Erythroblast (primary cell): Measurements from ENCODE around the gene HDAC7.

ENCODE experiments used
- DNase-seq, 2 experiments: peaks; one replicate each; lab custom pipeline; 2025; lab: John Stamatoyannopoulos, UW
- GATA1 ChIP-seq: IDR thresholded peaks from 2 replicates; pipeline ENCODE4 v1.6.1; 2011; ENCODE audit warnings: low read depth, mild to moderate bottlenecking, control low read depth, low read length, moderate library complexity
- POLR2A ChIP-seq: IDR thresholded peaks from 2 replicates; pipeline ENCODE4 v1.6.1; 2011; ENCODE audit warnings: mild to moderate bottlenecking, low read length

The HDAC7 gene

DNA sequence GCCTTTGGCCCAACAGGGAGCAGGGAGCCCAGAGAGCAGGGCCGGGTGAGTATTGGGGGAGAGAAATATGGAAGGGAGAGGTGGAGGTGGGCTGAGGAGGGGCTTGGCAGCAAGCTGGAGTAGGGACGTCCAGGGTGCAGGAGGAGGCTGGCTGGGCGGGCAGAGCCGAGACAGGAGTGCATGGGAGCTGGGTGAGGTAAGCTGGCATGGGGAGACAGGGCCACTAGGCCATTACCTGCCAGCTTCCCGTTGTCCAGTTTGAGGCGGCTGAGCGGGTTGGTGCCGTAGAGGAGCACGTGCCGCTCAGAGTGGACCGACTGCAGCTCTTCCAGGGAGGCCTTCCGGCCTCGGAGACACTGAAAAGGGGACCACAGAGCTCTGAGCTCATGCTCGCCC, 28.4 kb downstream of the HDAC7 start:
- TF ChIP-seq GATA1 (no peak), POLR2A (no peak)
- DNase-seq: no peak

DNA sequence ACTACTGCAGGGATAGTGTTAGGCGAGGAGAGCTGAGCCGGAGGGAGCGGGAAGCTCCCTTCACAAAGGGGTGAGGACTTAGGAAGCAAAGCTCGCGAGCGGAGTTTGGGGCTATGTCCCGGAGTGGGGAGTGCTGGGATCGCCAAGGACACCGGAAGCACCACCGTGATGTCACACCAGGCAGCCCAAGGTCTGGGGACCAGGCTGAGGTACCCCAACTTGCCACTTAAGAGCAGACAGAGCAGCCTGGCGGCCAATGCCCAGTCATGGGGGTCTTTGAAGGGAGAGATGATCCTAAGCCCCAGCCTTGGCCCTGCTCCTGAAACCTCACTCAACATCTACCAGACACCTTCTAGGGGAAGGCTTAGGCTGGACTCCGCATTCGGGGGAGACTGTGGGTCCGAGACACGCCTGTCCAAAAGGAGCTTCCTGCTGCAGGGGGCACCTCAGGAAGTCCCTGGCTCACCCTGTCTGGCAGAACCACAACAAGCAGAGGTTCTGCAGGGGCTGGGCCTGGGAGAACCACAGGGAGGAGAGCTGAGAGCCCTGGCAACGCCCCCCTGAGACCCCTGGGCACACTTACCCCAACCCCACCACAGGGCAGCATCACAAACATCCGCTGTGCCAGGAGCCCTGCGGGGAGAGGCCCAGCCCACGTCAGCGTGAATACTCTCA, 28.9 kb downstream of the HDAC7 start:
- no peak for TF ChIP-seq GATA1
- TF ChIP-seq POLR2A: no peak
- DNase-seq: no peak

DNA sequence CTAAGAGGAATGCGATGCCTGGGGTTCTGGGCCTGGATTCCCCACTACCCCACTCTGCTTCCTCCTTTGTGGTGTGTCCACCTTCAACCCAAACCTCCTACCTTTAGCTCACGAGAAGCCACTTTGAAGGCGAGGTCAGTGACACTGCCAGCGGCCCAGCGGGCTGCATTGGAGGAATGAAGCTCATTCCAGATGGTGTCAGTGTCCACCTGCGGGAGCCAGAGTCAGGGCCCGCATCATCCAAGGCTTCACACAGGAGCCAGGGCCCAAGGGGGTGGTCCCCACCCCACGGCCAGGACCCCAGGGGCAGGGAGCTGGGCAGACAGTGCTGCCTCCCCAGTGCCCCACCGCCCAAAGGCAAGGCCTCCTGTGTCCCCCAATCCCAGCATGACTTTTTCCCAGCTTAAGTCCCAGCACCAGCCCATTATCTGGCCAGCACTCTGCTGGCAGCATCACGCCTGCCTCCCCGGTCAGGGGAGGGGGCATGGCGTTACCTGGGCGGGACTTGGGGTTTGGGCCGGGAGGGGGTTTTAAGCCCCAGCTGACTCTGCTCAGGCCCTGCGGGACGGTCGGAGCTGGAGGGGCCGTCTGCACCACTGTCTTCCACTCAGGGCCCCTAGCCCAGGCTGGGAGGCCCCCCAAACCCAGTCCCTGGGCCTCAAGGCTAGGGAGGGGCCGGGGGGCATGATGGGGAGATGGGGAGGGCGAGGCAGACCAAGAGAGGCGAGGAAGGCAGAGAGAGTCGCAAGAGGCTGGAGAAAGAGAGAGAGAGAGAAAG, 29.8 kb downstream of the HDAC7 start:
- no peak for DNase-seq
- no peak for TF ChIP-seq GATA1
- TF ChIP-seq POLR2A: no peak

DNA sequence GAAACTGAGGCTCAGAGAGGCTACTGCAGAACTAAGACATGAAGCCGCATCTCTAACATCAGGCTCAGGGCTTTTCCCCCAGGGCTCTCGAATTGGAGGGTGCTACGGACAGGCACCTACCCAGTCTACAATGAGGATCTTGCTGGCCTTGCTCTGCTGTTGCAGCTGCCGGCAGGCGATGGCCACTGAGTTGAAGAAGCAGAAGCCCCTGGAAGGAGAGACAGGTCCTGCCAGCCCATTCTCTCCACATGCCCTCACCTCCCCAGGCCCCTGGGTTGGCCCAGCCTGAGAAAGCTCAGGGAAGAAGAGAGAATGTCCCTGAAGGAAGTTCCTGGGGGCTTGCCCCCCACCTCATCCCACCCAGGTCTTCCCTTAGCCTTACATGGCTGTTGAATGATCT, 30.6 kb downstream of the HDAC7 start:
- TF ChIP-seq POLR2A (peak; percentile 1), GATA1 (no peak)
- DNase-seq: no peak

DNA sequence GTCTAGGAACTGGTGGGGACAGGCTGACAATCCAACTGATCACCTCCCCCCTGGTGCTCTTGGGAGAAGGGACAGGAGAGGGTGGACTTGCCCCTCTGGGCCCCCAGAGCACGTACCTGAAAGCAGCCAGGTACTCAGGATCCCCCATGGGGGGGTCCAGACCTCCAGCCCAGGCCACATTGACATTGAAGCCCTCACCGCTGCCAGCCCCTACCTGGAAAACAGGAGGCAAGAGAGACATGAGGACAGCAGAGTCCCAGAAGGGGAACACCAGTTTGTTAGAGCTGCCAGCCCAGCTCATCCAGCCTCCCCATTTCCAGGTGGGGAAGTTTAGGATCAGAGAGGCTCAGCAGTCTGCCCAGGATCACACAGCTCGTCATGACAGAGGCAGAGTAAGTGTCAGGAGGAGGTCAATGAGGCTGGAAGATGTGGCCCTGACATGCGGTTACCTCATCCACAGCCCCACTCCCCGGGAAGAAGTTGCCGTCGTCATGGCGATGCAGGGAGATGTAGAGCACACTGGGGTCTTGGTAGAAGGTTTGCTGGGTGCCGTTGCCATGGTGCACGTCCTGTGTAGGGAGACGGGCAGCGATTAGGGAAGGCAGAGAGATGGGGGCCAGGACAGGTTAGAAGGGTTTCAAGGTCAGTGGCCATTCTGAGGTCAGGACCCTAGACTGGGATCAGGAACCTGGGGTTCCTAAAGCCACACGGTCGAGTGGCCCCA, 31.9 kb downstream of the HDAC7 start:
- no peak for DNase-seq
- TF ChIP-seq POLR2A: no peak
- no peak for TF ChIP-seq GATA1

DNA sequence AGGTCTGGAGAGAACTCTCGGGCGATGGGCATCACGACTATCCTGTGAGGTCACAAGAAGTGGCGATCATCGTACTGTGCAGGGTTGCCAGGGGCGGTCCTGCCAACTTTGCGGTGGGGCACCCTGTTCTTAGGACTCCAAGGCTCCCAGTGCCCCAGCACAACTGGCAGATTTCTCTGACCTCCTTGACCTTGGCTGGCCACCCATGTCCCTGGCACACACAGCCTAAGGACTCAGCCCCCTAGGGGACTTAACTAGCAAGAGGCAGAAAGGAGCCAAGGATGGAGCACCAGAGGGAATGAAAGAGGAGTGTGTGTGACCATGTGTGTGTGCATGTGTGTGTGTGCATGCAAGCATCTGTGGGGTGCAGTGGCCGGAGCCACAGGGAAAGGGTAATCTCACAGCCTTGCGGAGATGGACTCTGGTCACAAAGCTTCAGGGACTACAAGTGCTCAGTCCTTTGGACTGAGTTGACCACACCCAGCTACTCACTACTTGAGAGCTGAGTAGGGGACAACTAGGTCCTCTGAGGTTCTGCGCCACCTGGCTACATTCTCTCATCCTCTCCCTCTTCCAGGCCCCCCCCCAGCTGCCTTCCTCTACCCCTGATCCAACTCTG, 32.9 kb downstream of the HDAC7 start:
- no peak for TF ChIP-seq GATA1
- no peak for TF ChIP-seq POLR2A
- no peak for DNase-seq

DNA sequence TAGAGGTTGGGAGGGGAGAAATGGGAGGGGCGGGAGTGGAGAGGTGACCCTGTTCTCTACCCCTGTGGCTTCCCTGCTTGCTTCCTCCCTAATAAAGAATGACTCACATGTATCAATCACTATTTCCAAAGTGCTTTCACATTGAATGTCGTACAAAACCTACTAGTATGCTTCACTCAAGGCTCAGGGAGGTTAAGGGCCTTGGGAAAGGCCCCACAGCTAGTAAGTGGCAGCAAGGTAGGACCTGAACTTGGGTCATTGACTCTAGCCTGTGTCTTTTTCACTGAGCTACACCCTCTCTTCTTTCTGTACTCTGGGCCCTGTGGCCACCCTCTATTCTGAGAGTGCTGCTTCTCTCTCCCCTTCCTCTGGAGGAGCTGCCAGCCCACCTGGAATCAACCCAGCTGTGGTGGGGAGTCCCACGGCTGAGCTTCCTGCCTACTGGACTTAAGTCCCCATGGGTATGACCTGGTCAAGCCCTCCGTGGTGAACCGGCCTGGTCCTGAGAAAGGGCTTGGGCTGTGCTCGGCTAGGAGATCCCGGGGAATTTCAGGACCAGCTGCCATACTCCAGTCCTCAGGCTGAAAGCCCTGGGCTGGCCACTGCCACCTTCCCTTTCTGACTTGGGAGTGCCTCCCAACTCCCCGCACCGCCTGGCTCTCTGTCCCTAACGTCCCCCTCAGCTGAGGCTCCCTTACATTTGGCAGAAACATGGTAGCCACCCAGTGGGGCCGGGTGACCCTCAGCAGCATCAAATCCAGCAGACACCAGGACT, 33.6 kb downstream of the HDAC7 start:
- DNase-seq: no peak
- no peak for TF ChIP-seq POLR2A
- TF ChIP-seq GATA1: no peak

DNA sequence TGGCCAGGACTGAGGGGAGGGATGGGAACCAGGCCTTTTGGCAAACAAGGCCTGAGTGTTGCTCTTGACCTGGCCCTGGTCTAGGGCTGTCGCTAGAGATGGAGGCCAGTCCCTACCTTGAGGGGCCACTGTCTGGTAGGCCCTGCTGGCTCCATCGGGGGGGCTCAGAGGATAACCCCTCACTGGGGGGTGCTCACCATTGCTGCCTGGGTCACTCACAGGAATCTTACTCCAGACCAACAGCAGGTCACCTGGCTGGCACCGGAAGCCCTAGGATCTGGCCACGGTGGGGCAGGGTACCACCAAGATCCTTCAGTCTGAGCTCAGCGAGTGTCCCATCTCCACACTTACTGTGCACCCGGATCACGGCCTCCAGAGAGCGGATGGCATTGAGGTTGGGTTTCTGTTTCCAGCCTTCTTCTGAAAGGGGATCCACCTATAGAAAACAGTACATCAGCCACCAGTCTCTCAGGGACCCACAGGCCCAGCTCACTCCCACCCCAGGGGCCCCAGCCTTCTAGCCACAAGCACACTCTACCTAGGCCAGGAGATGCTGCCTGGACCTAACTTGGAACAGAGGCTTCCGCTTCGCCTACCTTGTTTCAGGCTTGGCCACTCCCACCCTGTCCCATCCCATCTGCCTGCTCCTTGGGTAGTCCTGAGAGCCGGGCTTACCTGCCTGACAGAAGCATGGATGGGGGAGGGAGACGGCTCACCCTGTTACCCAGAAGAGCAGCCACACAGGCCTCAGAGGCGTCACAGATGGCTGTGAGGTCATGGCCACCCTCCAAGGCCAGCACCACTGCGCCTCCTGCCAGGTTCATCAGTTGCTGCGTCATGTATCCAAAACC, 34.4 kb downstream of the HDAC7 start:
- no peak for DNase-seq
- no peak for TF ChIP-seq GATA1

DNA sequence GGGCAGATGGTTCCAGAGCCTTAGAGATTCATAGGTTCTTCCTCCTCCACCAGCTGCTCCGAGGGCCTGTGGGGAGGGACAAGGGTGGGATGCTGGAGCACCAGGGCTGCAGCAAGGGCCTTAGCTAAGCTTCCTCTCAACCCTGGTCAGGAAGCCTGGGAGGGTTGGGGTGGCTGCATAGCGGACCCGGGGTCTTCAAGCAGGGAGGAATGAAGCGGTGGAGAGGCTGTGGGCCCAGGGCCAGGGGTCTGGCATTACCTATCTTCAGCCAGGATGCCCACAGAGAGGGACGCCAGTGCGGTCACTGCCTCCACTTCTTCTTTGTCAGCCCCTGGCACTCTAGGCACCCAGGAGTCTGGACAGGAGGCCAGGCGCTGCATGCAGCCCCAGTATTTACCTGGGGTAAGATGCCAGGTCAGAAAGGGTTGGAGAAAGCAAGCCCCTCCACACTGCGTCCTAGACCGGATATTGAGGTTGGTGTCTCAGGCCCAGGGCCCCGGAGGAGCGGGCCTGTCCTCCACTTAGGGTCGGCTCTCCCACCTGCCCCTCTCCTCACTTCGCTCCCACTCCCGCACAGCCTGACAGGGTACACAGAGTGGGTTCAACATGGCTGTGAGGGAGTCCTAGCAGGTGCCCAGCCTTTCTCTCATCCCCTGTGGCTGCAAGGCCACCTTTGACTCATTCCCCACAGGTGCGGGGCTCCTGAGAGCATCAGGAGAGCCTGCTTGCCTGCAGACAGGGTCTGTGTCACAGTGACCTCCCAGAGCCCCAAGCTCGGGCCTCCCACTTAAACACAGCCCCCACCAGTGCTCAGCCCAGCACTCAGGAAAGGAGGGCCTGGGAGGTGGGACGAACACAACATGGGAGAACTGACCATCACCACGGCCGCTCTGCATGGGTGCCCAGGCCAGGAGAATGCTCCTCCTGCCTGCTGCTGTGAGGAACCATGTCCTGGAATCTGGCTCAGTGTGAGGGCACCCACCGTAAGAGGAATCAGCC, 35.6 kb downstream of the HDAC7 start:
- no peak for DNase-seq
- TF ChIP-seq GATA1: no peak
- TF ChIP-seq POLR2A: no peak

DNA sequence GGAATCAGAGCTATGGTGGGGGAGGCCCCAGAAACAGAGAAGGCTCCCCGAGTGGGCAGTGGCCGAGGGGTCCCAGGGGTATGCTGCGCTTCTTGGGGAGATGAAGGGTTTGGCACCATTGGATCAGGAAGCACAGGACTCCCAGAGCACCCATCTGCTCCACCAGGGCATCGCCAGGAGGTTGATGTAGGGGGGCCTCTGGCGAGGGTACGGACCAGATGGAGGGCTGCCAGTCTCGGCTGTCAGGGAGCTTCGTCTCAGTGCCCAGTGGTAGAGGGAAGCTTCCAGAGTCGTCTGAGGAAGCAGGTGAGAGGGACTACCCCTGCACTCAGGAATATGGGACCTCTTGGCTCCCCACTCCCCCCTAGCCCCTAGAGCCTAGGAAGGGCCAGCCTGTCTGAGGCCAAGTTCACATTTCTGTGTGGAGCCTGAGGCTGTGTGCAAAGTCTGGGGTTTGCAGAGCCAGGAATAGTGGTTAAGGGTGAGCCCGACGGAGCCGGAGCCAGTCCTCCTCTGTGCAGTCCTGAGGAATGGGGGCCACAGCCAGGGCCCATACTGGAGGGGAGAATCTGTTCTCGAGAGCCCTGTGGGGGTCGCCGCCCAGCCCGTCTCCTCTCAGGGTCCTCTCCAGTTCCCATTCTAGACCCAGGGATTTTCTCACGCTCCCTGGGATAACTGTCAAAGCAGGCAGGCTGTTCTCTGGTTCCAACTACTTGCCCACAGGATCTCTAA, 36.5 kb downstream of the HDAC7 start:
- TF ChIP-seq GATA1 (no peak), POLR2A (no peak)
- no peak for DNase-seq

DNA sequence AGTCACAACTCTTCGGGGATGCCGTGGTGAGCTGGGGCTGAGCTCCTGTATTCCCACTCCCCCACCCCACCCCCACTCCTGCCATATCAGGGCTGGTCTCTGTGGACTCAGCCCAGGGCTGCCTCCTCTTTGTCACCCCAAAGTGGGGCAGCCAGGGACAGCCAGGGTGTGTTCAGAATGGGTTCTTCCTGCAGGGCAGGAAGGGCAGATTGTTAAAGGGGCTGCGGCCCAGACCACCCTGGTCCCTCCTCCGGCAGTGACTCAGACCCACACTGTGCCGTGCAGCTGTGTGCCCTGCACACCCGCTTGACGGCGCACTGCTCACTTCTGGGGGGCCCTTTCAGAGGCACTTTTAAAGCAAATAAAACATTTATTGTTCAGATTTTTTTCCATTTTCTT, 37.3 kb downstream of the HDAC7 start:
- TF ChIP-seq POLR2A (no peak), GATA1 (no peak)
- DNase-seq: no peak
